ENCODE data around the gene SERPINB7.
A peak's percentile ranks its signal among the peaks of the same experiment; 100 is the strongest.

The SERPINB7 gene

DNA sequence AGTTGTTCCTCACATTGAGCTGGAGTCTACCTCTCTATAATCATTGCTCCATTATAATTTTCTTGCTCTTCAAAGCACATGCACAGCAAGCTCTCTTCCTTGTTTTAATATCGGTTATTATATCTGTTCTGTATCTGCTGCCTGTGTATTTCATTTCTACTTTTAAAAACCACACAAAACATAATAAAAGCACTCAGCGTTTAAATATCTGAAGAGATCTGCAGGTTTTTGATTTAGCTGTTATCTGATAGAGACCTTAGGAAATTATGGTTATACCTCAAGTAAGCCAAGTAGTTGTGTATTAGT lies 49.0 kb downstream of the SERPINB7 start:
- H3K9me3 ChIP-seq (ENCODE audit: insufficient read depth, low read depth, low read length): no peaks in the 10 kb centered on the region

DNA sequence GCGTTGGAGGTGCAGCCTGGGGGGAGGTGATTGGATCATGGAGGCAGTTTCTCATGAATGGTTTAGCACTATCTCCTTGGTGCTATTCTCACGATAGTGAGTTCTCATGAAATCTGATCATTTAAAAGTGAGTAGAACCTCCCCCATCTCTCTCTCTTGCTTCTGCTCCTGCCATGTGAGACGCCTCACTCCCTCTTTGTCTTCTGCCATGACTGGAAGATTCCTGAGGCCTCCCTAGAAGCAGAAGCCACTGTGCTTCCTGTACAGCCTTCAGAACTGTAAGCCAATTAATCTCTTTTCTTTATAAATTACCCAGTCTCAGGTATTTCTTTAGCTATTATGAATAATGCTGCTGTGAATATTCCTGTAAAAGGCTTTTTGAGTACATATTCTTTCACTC lies 52.9 kb downstream of the SERPINB7 start:
- no peaks in the 10 kb centered on the region for H3K79me2 ChIP-seq (ENCODE audit: control insufficient read depth, insufficient read depth, low read length, poor library complexity)
- H2BK120ac ChIP-seq (ENCODE audit: insufficient read depth, low read length, poor library complexity): no peak overlapping the region
- H4K91ac ChIP-seq (ENCODE audit: low read depth, low read length): no peak overlapping the region
- no peaks in the 10 kb centered on the region for H3K9me3 ChIP-seq (ENCODE audit: insufficient read depth, low read depth, low read length)
- H3K27me3 ChIP-seq (ENCODE audit: insufficient read depth, low read length): no peaks in the 10 kb centered on the region
- no peak overlapping the region for H3K9ac ChIP-seq (ENCODE audit: low read length)
- WGBS (ENCODE audit: extremely low coverage, insufficient coverage, insufficient read length): no CpG with 5 or more reads among the region's 3 CpGs
- H3K18ac ChIP-seq (ENCODE audit: low read length): no peak overlapping the region
- H2AFZ ChIP-seq (ENCODE audit: insufficient read depth, low read length, poor library complexity): no peak overlapping the region
- no peak overlapping the region for H4K12ac ChIP-seq (ENCODE audit: low read depth, low read length)
- DNase-seq: no peak
- no peak overlapping the region for H3K14ac ChIP-seq (ENCODE audit: low read length)
- H3K4me3 ChIP-seq (ENCODE audit: low read depth, low read length): no peak overlapping the region
- H3K36me3 ChIP-seq (ENCODE audit: control insufficient read depth in 1 of 2, insufficient read depth in 2 of 2, low read length in 2 of 2): no peaks in the 10 kb centered on the region
- no peaks in the 10 kb centered on the region for H3K79me1 ChIP-seq (ENCODE audit: low read length)
- no peak overlapping the region for H3K23ac ChIP-seq (ENCODE audit: low read length)
- H3K4ac ChIP-seq (ENCODE audit: low read depth, low read length): no peak overlapping the region
- no peak overlapping the region for H3K27ac ChIP-seq (ENCODE audit: low read depth, low read length)
- no peak overlapping the region for H4K8ac ChIP-seq (ENCODE audit: low read depth, low read length)
- H2AK5ac ChIP-seq (ENCODE audit: low read length): no peak overlapping the region
- H3K4me2 ChIP-seq (ENCODE audit: low read length): no peak overlapping the region
- peaks cover 0 to 2% of the 10 kb centered on the region in 2 experiments for H3K4me1 ChIP-seq (ENCODE audit: control insufficient read depth in 1 of 2, insufficient read depth in 2 of 2, low read length in 2 of 2)
- H2BK12ac ChIP-seq (ENCODE audit: low read length): no peak overlapping the region
- no peak overlapping the region for H2BK5ac ChIP-seq (ENCODE audit: low read depth, low read length, poor library complexity)

More for the DNA sequence above, 49.0 kb downstream of the SERPINB7 start:
- H3K4me1 ChIP-seq (ENCODE audit: control insufficient read depth in 1 of 2, insufficient read depth in 2 of 2, low read length in 2 of 2): peaks cover 5% of the 10 kb centered on the region in 2 experiments
- DNase-seq: no peak
- H3K23ac ChIP-seq (ENCODE audit: low read length): no peak overlapping the region
- no peak overlapping the region for H4K91ac ChIP-seq (ENCODE audit: low read depth, low read length)
- H4K12ac ChIP-seq (ENCODE audit: low read depth, low read length): no peak overlapping the region
- H3K79me2 ChIP-seq (ENCODE audit: control insufficient read depth, insufficient read depth, low read length, poor library complexity): no peaks in the 10 kb centered on the region
- H3K4me3 ChIP-seq (ENCODE audit: low read depth, low read length): no peak overlapping the region
- no peak overlapping the region for H3K27ac ChIP-seq (ENCODE audit: low read depth, low read length)
- no peak overlapping the region for H3K4ac ChIP-seq (ENCODE audit: low read depth, low read length)
- WGBS (ENCODE audit: extremely low coverage, insufficient coverage, insufficient read length): no CpG with 5 or more reads among the region's 2 CpGs
- H4K8ac ChIP-seq (ENCODE audit: low read depth, low read length): no peak overlapping the region
- H2AK5ac ChIP-seq (ENCODE audit: low read length): no peak overlapping the region
- no peak overlapping the region for H3K18ac ChIP-seq (ENCODE audit: low read length)
- H3K9ac ChIP-seq (ENCODE audit: low read length): no peak overlapping the region
- H3K14ac ChIP-seq (ENCODE audit: low read length): no peak overlapping the region
- no peaks in the 10 kb centered on the region for H3K27me3 ChIP-seq (ENCODE audit: insufficient read depth, low read length)
- H3K36me3 ChIP-seq (ENCODE audit: control insufficient read depth in 1 of 2, insufficient read depth in 2 of 2, low read length in 2 of 2): no peaks in the 10 kb centered on the region
- H2BK5ac ChIP-seq (ENCODE audit: low read depth, low read length, poor library complexity): no peak overlapping the region
- no peak overlapping the region for H2BK12ac ChIP-seq (ENCODE audit: low read length)
- no peak overlapping the region for H3K4me2 ChIP-seq (ENCODE audit: low read length)
- no peak overlapping the region for H2BK120ac ChIP-seq (ENCODE audit: insufficient read depth, low read length, poor library complexity)
- no peaks in the 10 kb centered on the region for H3K79me1 ChIP-seq (ENCODE audit: low read length)
- no peak overlapping the region for H2AFZ ChIP-seq (ENCODE audit: insufficient read depth, low read length, poor library complexity)

DNA sequence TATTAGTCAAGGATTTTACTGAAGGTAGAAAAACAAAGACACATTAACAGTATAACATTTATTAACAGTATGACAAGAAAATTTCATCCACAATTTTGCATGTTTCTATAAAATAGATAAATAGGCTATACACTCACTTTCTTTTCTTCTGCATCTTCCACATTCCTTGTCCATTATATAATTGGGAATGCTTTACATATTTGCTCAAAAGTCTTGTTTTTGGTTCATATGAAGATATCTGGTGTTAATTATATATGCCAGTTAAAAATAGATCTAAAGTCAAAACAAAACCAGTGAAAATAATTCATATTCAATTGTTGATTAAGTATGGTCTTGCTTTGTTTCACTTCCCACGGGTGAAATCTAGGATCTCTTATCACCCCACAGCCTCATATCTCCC lies 53.4 kb downstream of the SERPINB7 start:
- Histone ChIP-seq H3K4me2 (ENCODE audit: low read length) (no peak overlapping the region), H3K23ac (ENCODE audit: low read length) (no peak overlapping the region), H3K4ac (ENCODE audit: low read depth, low read length) (no peak overlapping the region), H4K8ac (ENCODE audit: low read depth, low read length) (no peak overlapping the region), H3K27ac (ENCODE audit: low read depth, low read length) (no peak overlapping the region), H3K4me1 (ENCODE audit: control insufficient read depth in 1 of 2, insufficient read depth in 2 of 2, low read length in 2 of 2) (peaks cover 0 to under 1% of the 10 kb centered on the region in 2 experiments), H4K12ac (ENCODE audit: low read depth, low read length) (no peak overlapping the region), H3K9ac (ENCODE audit: low read length) (no peak overlapping the region), H3K18ac (ENCODE audit: low read length) (no peak overlapping the region), H3K36me3 (ENCODE audit: control insufficient read depth in 1 of 2, insufficient read depth in 2 of 2, low read length in 2 of 2) (no peaks in the 10 kb centered on the region), H2AFZ (ENCODE audit: insufficient read depth, low read length, poor library complexity) (no peak overlapping the region), H3K79me1 (ENCODE audit: low read length) (no peaks in the 10 kb centered on the region), H3K27me3 (ENCODE audit: insufficient read depth, low read length) (no peaks in the 10 kb centered on the region), H3K9me3 (ENCODE audit: insufficient read depth, low read depth, low read length) (no peaks in the 10 kb centered on the region), H2AK5ac (ENCODE audit: low read length) (no peak overlapping the region), H2BK12ac (ENCODE audit: low read length) (no peak overlapping the region), H3K79me2 (ENCODE audit: control insufficient read depth, insufficient read depth, low read length, poor library complexity) (no peaks in the 10 kb centered on the region), H2BK5ac (ENCODE audit: low read depth, low read length, poor library complexity) (no peak overlapping the region), H3K14ac (ENCODE audit: low read length) (no peak overlapping the region), H2BK120ac (ENCODE audit: insufficient read depth, low read length, poor library complexity) (no peak overlapping the region), H4K91ac (ENCODE audit: low read depth, low read length) (no peak overlapping the region), H3K4me3 (ENCODE audit: low read depth, low read length) (no peak overlapping the region)
- WGBS (ENCODE audit: extremely low coverage, insufficient coverage, insufficient read length): no CpG with 5 or more reads among the region's 1 CpG
- DNase-seq: peak in 1 of 2 donors; percentile 14

DNA sequence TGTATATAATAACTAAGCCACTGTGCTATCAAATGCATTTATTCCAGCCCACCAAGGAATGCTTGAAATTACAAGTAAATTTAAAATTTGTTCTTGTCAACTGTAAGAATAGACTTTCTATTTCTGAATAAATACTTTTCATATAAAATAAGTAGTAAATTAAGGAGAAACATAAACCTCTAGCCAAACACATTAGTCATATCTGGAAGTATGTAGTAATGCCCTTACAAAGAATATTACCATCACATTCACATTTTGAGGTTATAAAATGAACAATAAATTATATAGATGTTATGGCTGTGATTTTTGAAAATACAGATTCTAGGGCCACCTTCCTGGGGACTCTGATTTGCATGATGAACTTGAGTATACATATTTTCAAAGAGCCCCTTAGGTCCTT lies 54.7 kb downstream of the SERPINB7 start:
- Histone ChIP-seq H3K14ac (ENCODE audit: low read length) (no peak overlapping the region), H4K12ac (ENCODE audit: low read depth, low read length) (no peak overlapping the region), H2BK120ac (ENCODE audit: insufficient read depth, low read length, poor library complexity) (no peak overlapping the region), H3K79me2 (ENCODE audit: control insufficient read depth, insufficient read depth, low read length, poor library complexity) (no peaks in the 10 kb centered on the region), H3K4me2 (ENCODE audit: low read length) (no peak overlapping the region), H3K18ac (ENCODE audit: low read length) (no peak overlapping the region), H3K9ac (ENCODE audit: low read length) (no peak overlapping the region), H3K79me1 (ENCODE audit: low read length) (no peaks in the 10 kb centered on the region), H3K9me3 (ENCODE audit: insufficient read depth, low read depth, low read length) (no peaks in the 10 kb centered on the region), H3K4ac (ENCODE audit: low read depth, low read length) (no peak overlapping the region), H3K27ac (ENCODE audit: low read depth, low read length) (no peak overlapping the region), H3K36me3 (ENCODE audit: control insufficient read depth in 1 of 2, insufficient read depth in 2 of 2, low read length in 2 of 2) (no peaks in the 10 kb centered on the region), H3K23ac (ENCODE audit: low read length) (no peak overlapping the region), H2BK12ac (ENCODE audit: low read length) (no peak overlapping the region), H2AFZ (ENCODE audit: insufficient read depth, low read length, poor library complexity) (no peak overlapping the region), H3K4me3 (ENCODE audit: low read depth, low read length) (no peak overlapping the region), H4K91ac (ENCODE audit: low read depth, low read length) (no peak overlapping the region), H2BK5ac (ENCODE audit: low read depth, low read length, poor library complexity) (no peak overlapping the region), H3K27me3 (ENCODE audit: insufficient read depth, low read length) (no peaks in the 10 kb centered on the region), H4K8ac (ENCODE audit: low read depth, low read length) (no peak overlapping the region), H3K4me1 (ENCODE audit: control insufficient read depth in 1 of 2, insufficient read depth in 2 of 2, low read length in 2 of 2) (no peaks in the 10 kb centered on the region), H2AK5ac (ENCODE audit: low read length) (no peak overlapping the region)
- DNase-seq: no peak

Data from trophoblast cell (in vitro differentiated cells and primary cell).